ENCODE measurements around the gene CHAC1. TPM values are rescaled to one million over a fixed set of nuclear protein-coding genes. Genes with fewer than 3 reads are reported as not detected.
"Not testable (repeated sequence)": the region's sequence is repeated elsewhere in the genome, so short reads cannot be mapped to it uniquely, and the experiment has no call there.

The CHAC1 gene
- polyA plus RNA-seq, 4 donors = 3.2 to 4.4 (median 3.9) TPM

DNA sequence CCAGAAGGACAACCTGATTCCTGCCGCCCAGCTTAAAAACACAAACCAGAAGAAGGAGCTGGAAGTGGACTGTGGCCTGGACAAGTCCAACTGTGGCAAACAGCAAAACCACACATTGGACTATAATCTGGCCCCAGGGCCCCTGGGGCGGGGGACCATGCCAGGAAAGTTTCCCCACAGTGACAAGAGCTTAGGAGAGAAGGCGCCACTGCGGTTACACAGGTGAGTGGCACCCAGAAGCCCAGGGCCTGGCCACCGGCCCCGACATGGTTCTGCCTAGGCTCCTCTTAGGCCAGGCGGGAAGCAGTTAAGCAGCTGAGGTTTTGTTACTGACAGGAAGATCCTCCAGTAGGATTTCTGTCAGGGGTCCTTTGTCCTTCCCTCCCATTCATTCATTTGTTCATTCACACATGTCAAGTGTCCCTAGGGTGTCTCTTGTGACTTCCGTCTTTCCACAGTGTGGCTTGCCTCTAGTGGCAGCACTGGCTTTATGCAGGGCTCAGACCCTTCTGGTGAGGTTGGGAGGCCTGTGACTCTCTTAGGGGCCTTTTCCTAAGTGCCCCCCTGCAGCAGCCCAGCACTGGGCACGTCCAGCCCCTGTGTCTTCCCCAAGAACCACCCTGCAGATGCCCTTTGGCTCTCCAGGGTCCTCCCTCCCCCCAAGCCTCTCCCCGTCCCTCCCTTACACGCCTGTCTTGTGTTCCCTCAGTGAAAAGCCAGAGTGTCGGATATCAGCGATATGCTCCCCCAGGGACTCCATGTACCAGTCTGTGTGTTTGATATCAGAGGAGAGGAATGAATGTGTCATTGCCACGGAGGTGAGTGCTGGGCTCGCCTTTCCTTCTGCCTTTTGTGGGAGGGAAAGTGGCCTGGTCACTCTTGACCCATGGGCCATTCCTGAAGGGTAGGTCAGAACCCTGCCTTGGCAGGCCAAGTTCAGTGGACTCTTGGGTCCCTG lies 16.3 kb upstream of the CHAC1 start:
- DNase-seq (ENCODE audit: low read depth in 4 of 4, low spot score in 3 of 4) = no peak

DNA sequence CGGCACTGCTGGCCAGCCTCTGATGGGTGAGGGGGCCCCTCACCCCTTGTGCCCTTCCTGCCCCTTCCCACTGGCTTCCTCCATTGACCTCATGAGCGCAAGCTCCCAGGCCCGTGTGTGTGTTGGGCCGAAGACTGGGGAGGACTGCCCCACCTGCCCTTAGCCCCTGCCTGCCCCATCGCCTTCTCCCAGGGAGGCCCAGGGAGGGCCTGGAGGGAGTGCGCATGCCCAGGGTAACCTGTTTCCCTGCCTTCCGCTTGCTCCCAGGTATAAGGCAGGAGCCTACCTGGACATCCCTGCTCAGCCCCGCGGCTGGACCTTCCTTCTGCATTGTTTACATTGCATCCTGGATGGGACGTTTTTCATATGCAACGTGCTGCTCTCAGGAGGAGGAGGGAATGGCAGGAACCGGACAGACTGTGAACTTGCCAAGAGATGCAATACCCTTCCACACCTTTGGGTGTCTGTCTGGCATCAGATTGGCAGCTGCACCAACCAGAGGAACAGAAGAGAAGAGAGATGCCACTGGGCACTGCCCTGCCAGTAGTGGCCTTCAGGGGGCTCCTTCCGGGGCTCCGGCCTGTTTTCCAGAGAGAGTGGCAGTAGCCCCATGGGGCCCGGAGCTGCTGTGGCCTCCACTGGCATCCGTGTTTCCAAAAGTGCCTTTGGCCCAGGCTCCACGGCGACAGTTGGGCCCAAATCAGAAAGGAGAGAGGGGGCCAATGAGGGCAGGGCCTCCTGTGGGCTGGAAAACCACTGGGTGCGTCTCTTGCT lies 15.3 kb upstream of the CHAC1 start:
- DNase-seq (ENCODE audit: low read depth in 4 of 4, low spot score in 3 of 4) = no peak

DNA sequence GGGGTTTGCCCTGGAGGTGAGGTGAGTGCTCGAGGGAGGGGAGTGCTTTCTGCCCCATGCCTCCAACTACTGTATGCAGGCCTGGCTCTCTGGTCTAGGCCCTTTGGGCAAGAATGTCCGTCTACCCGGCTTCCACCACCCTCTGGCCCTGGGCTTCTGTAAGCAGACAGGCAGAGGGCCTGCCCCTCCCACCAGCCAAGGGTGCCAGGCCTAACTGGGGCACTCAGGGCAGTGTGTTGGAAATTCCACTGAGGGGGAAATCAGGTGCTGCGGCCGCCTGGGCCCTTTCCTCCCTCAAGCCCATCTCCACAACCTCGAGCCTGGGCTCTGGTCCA lies 14.8 kb upstream of the CHAC1 start:
- no peak for DNase-seq (ENCODE audit: low read depth in 4 of 4, low spot score in 3 of 4)

DNA sequence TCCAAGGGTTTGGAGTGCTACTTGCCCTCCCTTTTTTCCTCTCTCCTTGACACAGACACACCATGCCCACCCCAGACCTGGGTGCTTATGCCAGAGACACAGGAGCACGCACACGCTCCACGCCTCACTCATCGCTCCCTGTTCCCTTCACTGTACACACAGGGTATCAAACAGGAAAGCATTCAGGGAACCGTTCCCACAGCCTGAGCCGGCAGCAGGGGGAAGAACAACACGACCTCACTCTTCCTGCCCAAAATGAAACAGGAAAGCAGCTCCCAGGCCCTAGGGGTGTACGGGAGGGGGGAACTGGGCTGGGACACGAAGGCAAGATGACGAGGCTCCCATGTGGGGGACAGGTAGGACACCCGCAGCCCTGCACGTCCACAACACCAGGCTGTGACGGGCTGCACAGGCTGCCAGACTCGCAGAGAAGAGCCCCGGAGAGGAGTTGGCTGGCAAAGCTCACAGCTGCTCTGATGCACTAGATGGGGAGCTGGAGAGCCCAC lies 12.9 kb upstream of the CHAC1 start:
- DNase-seq (ENCODE audit: low read depth in 4 of 4, low spot score in 3 of 4) = no peak

DNA sequence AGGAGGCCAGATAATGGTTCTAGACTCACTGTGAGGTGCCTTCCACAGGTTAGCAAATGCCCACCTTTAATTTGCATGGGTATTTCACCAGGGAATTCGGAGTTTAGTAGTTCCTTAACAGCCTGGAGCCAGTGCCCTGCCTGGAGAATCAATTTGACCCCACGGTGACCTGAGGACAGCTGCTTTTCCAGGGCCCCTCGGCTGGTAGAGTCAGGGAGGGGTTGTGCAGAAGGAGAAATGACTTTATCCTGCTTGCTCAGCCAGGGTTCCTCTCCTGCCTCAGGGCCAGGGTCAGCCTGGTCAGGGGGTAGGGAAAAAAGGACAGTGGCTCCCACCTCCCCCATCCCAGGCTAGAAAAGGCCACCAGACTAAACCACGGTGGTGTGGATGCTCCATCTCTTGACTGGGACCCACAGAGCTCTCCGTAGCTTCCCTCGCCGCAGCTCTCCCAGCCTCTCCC lies 12.2 kb upstream of the CHAC1 start:
- DNase-seq (ENCODE audit: low read depth in 4 of 4, low spot score in 3 of 4) = no peak

DNA sequence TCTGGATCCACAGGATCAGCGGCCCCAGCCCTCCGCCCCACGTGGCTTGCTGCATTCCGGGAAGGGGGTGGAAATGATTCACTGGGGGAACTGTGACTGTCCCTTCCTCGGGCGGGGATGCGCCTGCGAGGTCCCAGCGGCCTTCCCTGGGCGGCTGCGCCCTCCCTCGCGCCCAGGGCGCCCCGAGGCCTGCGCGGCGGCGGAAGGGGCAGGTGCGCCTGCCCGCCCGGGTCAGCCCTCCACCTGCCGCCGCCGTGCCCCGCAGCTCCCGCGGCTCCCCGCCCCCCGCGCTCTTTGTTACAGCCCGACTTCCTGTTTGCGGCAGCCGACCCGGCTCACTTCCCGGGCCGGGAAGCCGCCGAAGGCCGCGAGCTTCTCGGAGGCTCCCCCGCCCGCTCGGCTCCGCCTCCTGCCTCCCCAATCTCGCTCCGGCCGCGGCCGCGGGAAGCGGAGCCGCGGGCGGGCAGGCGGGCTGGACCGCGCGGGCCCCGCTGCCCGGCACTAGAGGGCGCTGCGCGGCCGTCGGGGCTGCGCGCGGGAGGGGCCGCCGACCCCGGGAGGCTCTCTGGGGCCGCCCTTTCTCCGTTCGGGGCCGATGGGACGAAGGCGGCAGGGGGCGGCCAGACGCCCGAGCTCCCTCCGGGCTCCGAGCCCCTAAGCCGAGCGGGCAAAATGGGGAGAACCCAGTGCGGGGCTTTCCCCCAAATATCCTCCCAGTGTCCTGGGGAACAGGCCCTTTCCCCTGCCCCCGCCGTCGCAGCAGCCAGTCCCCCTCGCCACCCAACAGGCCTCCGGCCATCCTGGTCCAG lies 11.5 kb upstream of the CHAC1 start:
- peak in 1 of 4 donors; percentile 73 for DNase-seq (ENCODE audit: low read depth in 4 of 4, low spot score in 3 of 4)

DNA sequence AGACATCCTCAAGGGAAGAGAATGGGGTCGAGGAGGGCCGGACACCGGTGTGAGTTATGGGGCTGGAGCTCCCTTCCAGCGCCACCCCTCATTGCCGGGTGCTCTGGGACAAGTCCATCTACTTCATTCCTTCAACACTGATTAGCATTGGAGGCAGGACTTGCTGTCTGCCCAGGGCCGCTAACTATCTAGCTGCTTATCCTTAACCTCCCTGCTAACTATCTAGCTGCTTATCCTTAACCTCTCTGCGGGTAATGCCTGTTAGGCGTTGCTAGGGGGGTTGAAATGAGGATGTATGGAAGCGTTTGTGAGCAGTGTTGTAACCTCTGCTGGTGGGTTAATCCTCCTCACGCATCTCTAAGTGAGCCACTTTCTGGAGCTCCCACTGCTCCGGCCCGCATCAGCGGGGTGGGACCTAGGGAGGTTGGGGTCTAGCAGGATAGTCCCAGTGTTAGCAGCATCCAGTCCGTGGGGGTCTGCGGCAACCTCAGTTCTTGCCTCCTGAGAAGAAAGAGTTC lies 10.9 kb upstream of the CHAC1 start:
- DNase-seq (ENCODE audit: low read depth in 4 of 4, low spot score in 3 of 4) = no peak

DNA sequence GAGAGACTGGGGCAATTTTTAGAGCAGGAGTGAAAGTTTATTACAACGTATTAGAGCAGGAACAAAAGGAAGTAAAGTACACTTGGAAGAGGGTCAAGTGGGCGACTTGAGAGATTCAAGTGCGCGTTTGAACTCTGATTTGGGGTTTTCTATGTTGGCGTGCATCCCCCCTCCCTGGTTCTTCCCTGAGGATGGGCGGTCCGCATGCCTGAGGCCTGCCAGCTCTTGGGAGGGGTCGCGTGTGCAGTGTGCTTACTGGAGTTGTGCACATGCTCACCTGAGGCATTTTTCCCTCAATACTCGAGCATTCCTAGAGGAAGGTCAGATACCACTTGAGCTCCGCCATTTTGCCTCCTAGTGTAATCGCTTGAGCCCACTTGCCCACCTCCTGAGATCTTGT lies 10.4 kb upstream of the CHAC1 start:
- no peak for DNase-seq (ENCODE audit: low read depth in 4 of 4, low spot score in 3 of 4)

DNA sequence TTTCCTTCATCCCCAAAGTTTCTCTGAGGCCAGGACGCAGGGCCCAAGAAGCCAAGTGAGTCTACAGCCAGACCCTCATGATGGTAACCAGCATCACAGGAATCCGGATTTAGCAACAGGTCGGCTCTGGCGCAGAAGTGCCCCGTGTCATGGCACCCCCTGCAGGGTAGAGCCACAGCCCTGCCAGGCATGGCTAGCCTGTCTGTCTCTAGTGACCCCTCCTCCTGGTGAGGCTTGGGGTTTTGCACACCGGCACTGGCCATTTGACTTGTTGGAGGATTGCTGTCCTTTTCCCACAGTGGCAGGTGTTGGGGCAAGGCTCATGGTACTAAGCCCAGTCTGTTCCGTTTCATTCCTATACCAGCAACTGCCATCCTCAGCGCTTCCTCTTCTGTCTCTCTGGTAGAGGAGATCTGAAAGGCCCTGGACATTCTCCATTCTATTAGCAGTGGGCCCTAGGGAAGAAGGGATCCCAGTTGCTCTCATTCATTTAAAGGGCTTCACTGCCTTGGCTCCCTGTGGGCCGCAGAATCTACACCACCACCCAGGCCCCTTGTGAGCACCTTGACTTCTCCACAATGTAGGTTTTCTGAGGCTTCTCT lies 9.4 kb upstream of the CHAC1 start:
- DNase-seq (ENCODE audit: low read depth in 4 of 4, low spot score in 3 of 4) = no peak

DNA sequence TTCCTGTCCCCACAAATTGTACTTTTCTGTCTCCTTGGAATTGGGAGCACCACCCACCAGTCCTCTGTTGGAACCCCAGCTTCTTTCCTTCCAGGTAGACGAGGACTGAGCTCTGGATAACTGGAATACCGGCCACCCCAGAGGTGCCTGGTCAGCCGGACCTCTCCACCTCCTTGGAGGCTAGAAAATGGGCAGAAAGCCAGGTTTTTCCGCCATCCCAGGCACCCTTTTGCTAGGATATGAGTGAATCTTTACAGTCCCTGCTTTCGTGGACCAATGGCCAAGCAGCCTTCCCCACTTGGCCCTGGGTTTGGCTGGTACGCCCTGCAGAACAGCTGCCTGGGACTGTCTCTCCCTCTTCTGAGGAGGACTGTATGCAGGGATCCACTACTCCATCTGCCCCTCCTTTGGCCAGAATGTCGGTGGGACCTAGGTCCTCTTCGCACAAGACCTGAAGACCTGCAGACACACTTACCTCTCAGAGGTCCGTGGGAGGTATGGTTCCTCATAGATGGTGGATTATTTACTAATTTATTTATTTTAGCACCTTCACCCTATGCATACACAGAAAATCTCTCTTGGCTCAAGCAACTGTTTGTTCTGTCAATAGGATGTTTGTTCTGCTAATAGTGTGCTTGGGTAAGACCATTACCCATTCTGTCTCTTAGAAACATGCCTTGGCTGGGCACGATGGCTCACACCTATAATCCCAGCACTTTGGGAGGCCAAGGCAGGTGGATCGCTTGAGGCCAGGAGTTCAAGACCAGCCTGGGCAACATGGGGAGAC lies 8.6 kb upstream of the CHAC1 start:
- no peak for DNase-seq (ENCODE audit: low read depth in 4 of 4, low spot score in 3 of 4)

DNA sequence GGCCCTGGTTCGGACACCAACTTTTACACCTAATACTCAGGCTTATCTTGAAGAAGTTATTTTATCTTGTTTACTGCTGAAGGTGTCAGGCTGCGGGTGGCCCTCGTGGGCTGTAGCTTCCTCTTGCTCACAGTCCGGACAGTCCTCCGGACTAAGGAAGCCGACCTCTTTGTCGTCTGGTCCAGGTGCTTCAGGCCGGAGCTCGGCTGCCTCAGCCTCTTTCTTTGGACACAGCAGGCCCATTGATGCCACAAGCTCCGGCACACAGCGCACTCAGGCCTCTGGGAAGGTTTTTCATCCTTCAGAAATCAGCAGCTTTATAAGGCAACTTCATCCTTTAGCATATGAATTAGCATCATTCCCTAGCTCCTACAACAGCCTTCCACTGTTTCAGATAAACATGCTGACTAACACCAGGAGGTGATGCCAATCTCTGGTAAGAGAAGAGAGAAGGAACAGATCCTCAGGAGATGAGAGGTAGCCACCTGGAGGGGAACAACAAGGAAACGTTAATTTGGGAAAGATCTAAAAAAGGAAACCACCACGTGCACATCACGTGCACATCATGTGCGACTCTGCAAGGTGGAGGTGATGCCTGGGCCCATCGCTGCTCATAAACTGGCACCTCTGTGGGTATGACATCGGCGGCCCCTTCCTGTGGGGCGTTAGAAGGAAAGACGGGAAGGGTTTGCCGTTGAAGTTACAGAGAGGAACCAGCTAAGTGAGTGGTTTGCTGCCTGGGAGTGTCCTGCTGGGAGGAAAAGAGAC lies 4.4 kb upstream of the CHAC1 start:
- DNase-seq (ENCODE audit: low read depth in 4 of 4, low spot score in 3 of 4) = no peak

DNA sequence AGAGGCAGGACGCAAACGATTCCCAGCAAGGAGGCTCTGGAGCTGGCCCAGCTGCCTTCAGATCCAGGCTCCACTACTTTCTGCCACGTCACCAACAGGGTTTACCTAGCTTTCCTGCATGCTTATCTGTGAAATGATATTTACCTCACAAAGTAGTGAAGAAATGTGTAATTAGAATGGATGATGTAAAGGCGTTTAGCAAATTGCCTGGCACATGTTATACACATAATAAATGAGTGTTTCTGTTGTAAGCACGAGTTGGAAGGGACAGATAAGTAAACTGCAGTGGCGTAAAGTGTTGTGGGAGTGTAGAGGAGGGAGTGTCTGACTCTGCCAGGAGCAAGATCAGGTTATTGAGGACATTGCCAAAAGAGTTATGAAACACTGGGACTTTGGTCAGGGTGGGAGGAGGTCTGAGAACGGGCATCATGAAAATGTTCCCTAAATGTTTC lies 3.5 kb upstream of the CHAC1 start:
- DNase-seq (ENCODE audit: low read depth in 4 of 4, low spot score in 3 of 4) = no peak

DNA sequence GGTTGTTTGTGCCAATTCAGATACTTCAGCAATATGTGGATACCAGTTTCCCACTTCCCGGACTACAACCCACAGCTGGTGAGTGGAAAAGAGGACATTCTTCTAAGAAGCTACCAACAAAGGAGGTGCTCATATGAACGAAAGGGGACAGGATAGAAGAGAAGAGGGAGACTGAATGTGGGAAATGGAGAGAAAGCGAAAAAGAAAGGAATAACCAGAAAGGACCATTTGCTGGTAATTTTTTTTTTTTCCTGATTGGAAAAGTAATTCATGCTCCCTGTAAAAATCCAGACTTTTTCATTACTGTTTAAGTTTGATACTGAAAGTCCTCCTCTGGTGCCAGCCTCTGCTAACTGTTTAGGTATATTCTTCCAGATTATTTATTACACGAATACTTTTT lies 1.5 kb upstream of the CHAC1 start:
- no peak for DNase-seq (ENCODE audit: low read depth in 4 of 4, low spot score in 3 of 4)

DNA sequence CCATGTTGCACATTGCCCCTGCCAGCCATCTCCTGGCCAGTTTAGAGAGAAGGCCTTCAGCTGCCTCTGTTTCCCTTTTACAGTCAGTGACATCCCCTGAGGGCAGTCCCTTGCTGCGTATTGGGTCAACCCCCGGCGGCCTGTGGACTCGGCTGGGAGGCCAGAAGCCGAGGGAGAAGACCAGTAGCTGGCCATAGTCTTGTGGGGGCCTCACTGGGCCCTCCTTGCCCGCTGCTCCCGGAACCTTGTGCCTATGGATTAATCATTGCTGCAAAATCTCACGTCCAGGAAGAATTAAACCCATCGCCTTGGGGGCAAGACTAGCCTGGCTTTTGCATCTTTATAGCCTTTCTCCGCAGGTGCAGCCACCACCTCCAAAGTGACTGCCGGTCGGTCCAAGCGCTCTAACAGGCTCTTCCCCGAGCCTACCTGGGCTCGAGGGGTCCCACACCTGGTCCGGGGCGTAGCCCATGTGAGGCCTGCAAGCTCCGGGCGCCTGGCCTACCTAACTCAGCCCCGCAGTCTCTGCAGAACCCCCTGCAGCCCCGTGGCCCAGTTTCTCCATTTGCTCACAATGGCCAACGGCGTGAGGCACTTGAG lies 870 bp upstream of the CHAC1 start:
- DNase-seq (ENCODE audit: low read depth in 4 of 4, low spot score in 3 of 4) = no peak

DNA sequence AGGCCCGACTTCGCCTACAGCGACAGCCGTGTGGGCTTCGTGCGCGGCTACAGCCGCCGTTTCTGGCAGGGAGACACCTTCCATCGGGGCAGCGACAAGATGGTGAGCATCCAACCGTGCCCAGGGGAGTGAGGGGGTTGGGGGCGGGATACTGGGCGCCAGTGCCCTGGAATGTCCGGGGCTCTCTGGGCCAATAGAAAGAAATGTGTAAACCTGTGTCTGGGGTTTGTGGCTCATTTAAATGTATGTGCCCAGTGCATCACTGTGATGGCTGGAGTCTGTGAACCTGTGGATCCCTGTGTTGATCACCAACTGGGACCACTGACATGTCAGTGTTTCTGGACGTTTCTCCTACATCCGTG lies 423 bp downstream of the CHAC1 start:
- DNase-seq (ENCODE audit: low read depth in 4 of 4, low spot score in 3 of 4) = no peak

DNA sequence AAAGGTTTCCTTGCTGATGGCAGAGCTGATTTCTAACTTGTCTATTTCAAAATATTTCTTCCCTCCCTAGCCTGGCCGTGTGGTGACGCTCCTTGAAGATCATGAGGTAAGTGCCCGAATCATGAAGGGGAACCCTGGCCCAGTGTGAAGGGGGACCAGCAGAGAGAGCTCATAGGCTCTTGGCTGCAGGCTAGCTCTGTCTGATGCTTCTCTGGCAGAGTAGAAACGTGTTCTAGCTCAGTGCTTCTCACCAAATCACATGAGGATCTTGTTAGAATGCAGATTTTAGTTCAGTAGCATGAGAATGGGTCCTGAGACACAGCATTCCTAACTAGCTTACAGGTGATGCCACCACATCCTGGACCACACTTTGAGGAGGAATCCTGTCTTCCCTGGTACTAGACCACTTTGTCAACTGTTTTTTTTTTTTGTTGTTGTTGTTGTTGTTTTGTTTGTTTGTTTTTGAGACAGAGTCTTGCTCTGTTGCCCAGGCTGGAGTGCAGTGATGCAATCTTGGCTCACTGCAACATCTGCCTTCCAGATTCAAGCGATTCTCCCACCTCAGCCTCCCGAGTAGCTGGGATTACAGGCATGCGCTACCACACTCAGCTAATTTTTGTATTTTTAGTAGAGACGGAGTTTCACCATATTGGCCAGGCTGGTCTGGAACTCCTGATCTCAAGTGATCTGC lies 1.0 kb downstream of the CHAC1 start:
- DNase-seq (ENCODE audit: low read depth in 4 of 4, low spot score in 3 of 4) = not testable (repeated sequence)

DNA sequence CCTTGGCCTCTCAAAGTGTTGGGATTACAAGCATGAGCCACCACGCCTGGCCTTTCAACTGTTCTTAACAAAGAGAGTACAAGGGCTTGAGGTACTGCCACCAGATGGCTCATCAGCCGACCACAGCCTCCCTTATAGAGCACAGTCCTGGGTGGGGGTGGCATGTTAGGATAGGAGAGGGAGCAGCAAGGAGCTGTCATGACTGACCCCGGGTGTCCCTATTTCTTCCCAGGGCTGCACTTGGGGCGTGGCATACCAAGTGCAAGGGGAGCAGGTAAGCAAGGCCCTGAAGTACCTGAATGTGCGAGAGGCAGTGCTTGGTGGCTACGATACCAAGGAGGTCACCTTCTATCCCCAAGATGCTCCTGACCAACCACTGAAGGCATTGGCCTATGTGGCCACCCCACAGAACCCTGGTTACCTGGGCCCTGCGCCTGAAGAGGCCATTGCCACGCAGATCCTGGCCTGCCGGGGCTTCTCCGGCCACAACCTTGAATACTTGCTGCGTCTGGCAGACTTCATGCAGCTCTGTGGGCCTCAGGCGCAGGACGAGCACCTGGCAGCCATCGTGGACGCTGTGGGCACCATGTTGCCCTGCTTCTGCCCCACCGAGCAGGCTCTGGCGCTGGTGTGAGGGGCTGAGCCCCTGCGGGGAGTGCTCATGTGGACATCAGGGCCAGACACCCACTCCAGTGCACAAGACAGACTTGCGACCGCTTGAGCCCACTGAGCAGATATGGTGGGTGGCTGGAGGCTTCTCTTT lies 2.1 kb downstream of the CHAC1 start:
- no peak for DNase-seq (ENCODE audit: low read depth in 4 of 4, low spot score in 3 of 4)
